Liver (tissue), 9 donors: Measurements from ENCODE around the gene ERC2. TPM values are rescaled to one million over a fixed set of nuclear protein-coding genes. Genes with fewer than 3 reads are reported as not detected.

Experiments used
- DNase-seq: peaks from one replicate; pipeline ENCODE4 v3.0.0-alpha.2; 2017; ENCODE audit warnings: low spot score
- H3K27ac ChIP-seq, 2 donors: one replicate each; pipeline ENCODE4 v1.7.0; 2013; ENCODE audit warnings: inconsistent platforms in 2 of 2, low read length in 2 of 2, control low read depth in 1 of 2, low read depth in 1 of 2, mild to moderate bottlenecking in 1 of 2
- H3K27me3 ChIP-seq, 4 donors: one replicate each; pipeline versions ENCODE4 v1.6.1 to v1.7.0; 2013; ENCODE audit warnings: low read length in 3 of 4, inconsistent platforms in 1 of 4, mild to moderate bottlenecking in 1 of 4, moderate library complexity in 1 of 4; ENCODE audit not compliant: control insufficient read depth in 4 of 4, insufficient read depth in 4 of 4
- H3K36me3 ChIP-seq, 4 donors: one replicate each; pipeline versions ENCODE4 v1.6.1 to v1.7.0; 2013; ENCODE audit warnings: low read length in 3 of 4, mild to moderate bottlenecking in 3 of 4, low read depth in 1 of 4, moderate library complexity in 1 of 4; ENCODE audit not compliant: control insufficient read depth in 4 of 4, insufficient read depth in 3 of 4
- H3K4me1 ChIP-seq, 4 donors: one replicate each; pipeline versions ENCODE4 v1.6.1 to v1.7.0; 2013; ENCODE audit warnings: low read length in 3 of 4, mild to moderate bottlenecking in 3 of 4, moderate library complexity in 1 of 4; ENCODE audit not compliant: control insufficient read depth in 4 of 4, insufficient read depth in 4 of 4
- H3K4me3 ChIP-seq, 3 donors: one replicate each; pipeline versions ENCODE4 v1.6.1 to v1.7.0; 2013; ENCODE audit warnings: low read length in 3 of 3, control low read depth in 1 of 3, low read depth in 1 of 3, mild to moderate bottlenecking in 1 of 3
- H3K9ac ChIP-seq, 2 donors: one replicate each; pipeline ENCODE4 v1.7.0; 2013; ENCODE audit warnings: low read length in 2 of 2, mild to moderate bottlenecking in 2 of 2, moderate library complexity in 2 of 2, control low read depth in 1 of 2, low read depth in 1 of 2
- H3K9me3 ChIP-seq, 4 donors: one replicate each; pipeline versions ENCODE4 v1.6.1 to v1.7.0; 2013; ENCODE audit warnings: low read length in 3 of 4; ENCODE audit not compliant: control insufficient read depth in 4 of 4
- ATF3 ChIP-seq: IDR thresholded peaks from 2 replicates; pipeline ENCODE4 v1.6.1; 2016; ENCODE audit warnings: antibody characterized with exemption
- CTCF ChIP-seq: fragments of 150-350 bp; IDR thresholded peaks from 2 replicates; pipeline ENCODE4 v1.5.1; 2017; ENCODE audit warnings: improper control_type of control experiment, low read depth, low read length; ENCODE audit not compliant: missing input control
- EGR1 ChIP-seq, 2 donors: IDR thresholded peaks; 2 replicates each; pipeline ENCODE4 v1.6.1; 2016 to 2018; ENCODE audit warnings: antibody characterized with exemption in 2 of 2, low read depth in 2 of 2
- FOXA1 ChIP-seq: IDR thresholded peaks from 2 replicates; pipeline ENCODE4 v1.6.1; 2016; ENCODE audit warnings: antibody characterized with exemption
- FOXA2 ChIP-seq: IDR thresholded peaks from 2 replicates; pipeline ENCODE4 v1.6.1; 2016; ENCODE audit warnings: antibody characterized with exemption
- GABPA ChIP-seq, 2 donors: IDR thresholded peaks in 1 of 2; conservative IDR thresholded peaks in 1 of 2; 2 replicates each; pipeline ENCODE4 v1.6.1; 2016; ENCODE audit warnings: antibody characterized with exemption in 2 of 2, mild to moderate bottlenecking in 1 of 2, moderate library complexity in 1 of 2
- HNF4G ChIP-seq: IDR thresholded peaks from 2 replicates; pipeline ENCODE4 v1.6.1; 2016; ENCODE audit warnings: antibody characterized with exemption
- JUND ChIP-seq, 2 donors: IDR thresholded peaks; 2 replicates each; pipeline ENCODE4 v1.6.1; 2016; ENCODE audit warnings: antibody characterized with exemption in 2 of 2
- MAX ChIP-seq: IDR thresholded peaks from 2 replicates; pipeline ENCODE4 v1.6.1; 2016; ENCODE audit warnings: antibody characterized with exemption
- NR2F2 ChIP-seq: IDR thresholded peaks from 2 replicates; pipeline ENCODE4 v1.6.1; 2016; ENCODE audit warnings: antibody characterized with exemption
- RAD21 ChIP-seq, 2 donors: IDR thresholded peaks; 2 replicates each; pipeline ENCODE4 v1.6.1; 2016; ENCODE audit warnings: antibody characterized with exemption in 2 of 2, mild to moderate bottlenecking in 2 of 2
- TAF1 ChIP-seq: conservative IDR thresholded peaks from 2 replicates; pipeline ENCODE4 v1.6.1; 2016; ENCODE audit warnings: antibody characterized with exemption, mild to moderate bottlenecking
- YY1 ChIP-seq: IDR thresholded peaks from 2 replicates; pipeline ENCODE4 v1.6.1; 2016; ENCODE audit warnings: antibody characterized with exemption, mild to moderate bottlenecking
- WGBS: extraction: QIAGEN DNeasy Blood & Tissue Kit; methylation state at CpG from one replicate; pipeline ENCODE4 v1.1.7; 2013; 5-methylcytosine and 5-hydroxymethylcytosine counted together
- polyA plus RNA-seq, 2 donors: library from polyadenylated mRNA; stranded (reverse) in 1 of 2; unstranded in 1 of 2; fragments of 200-250 nt in 1 of 2; fragments of >200 nt in 1 of 2; fragmentation: Nextera tagmentation in 1 of 2; extraction: Ambion mirVana in 1 of 2; gene quantifications; one replicate each; pipeline versions ENCODE4 v1.2.1 to v1.2.3, GENCODE V29; 2013 to 2015
- total RNA-seq, 2 donors: library from RNA; depleted of rRNA; stranded (reverse); fragments of >200 nt; gene quantifications; one replicate each; pipeline ENCODE4 v1.2.3, GENCODE V29; 2014
- TF ChIP-seq, protein P1 (sequence below): IDR thresholded peaks from 2 replicates; pipeline ENCODE4 v1.6.1; 2016; ENCODE audit warnings: antibody characterized with exemption, mild to moderate bottlenecking
- TF ChIP-seq, protein P2 (sequence below): IDR thresholded peaks from 2 replicates; pipeline ENCODE4 v1.6.1; 2016; ENCODE audit warnings: antibody characterized with exemption
- donor health status: healthy.
- donor health status: healthy.
- donor health status: healthy.
- donor health status: healthy.
- donor health status: healthy.

Gene ERC2
- total and polyA plus RNA-seq, 4 donors = 0.14 to 0.25 TPM; not detected in 2

GRCh38 chr3:55711646-55712045 lies 756.6 kb downstream of the ERC2 start:
- H3K27me3 ChIP-seq = no peaks in the 10 kb centered on the region
- WGBS = 89% methylated on average over 1 of the region's 1 CpG
- no peaks in the 10 kb centered on the region for H3K9me3 ChIP-seq
- H3K9ac ChIP-seq = no peak overlapping the region
- TF ChIP-seq MAX = no peak
- TF ChIP-seq ATF3 = no peak
- TF ChIP-seq FOXA2 = no peak
- TF ChIP-seq RAD21 (IDR thresholded peaks at IDR 0.05) = no peak
- TF ChIP-seq TAF1 = no peak
- no peak for TF ChIP-seq FOXA1
- TF ChIP-seq CTCF = no peak
- TF ChIP-seq YY1 = no peak
- no peak for TF ChIP-seq NR2F2
- no peaks in the 10 kb centered on the region for H3K36me3 ChIP-seq
- DNase-seq = no peak
- no peak overlapping the region for H3K27ac ChIP-seq
- no peak overlapping the region for H3K4me3 ChIP-seq
- no peaks in the 10 kb centered on the region for H3K4me1 ChIP-seq

- Histone ChIP-seq H3K27me3 (no peaks in the 10 kb centered on the region), H3K9ac (no peak overlapping the region), H3K36me3 (no peaks in the 10 kb centered on the region), H3K4me1 (no peaks in the 10 kb centered on the region), H3K9me3 (no peaks in the 10 kb centered on the region), H3K27ac (no peak overlapping the region), H3K4me3 (no peak overlapping the region)
- WGBS = 85% methylated on average over 8 of the region's 8 CpGs
- no peak for DNase-seq
- TF ChIP-seq NR2F2 = no peak
- TF ChIP-seq ATF3 = no peak
- no peak for TF ChIP-seq FOXA2
- no peak for TF ChIP-seq HNF4G
- TF ChIP-seq EGR1 (IDR thresholded peaks at IDR 0.05; ENCODE audit: low read depth in 2 of 2) = no peak
- no peak for TF ChIP-seq TAF1
- no peak for TF ChIP-seq YY1
- TF ChIP-seq, protein P1, sequence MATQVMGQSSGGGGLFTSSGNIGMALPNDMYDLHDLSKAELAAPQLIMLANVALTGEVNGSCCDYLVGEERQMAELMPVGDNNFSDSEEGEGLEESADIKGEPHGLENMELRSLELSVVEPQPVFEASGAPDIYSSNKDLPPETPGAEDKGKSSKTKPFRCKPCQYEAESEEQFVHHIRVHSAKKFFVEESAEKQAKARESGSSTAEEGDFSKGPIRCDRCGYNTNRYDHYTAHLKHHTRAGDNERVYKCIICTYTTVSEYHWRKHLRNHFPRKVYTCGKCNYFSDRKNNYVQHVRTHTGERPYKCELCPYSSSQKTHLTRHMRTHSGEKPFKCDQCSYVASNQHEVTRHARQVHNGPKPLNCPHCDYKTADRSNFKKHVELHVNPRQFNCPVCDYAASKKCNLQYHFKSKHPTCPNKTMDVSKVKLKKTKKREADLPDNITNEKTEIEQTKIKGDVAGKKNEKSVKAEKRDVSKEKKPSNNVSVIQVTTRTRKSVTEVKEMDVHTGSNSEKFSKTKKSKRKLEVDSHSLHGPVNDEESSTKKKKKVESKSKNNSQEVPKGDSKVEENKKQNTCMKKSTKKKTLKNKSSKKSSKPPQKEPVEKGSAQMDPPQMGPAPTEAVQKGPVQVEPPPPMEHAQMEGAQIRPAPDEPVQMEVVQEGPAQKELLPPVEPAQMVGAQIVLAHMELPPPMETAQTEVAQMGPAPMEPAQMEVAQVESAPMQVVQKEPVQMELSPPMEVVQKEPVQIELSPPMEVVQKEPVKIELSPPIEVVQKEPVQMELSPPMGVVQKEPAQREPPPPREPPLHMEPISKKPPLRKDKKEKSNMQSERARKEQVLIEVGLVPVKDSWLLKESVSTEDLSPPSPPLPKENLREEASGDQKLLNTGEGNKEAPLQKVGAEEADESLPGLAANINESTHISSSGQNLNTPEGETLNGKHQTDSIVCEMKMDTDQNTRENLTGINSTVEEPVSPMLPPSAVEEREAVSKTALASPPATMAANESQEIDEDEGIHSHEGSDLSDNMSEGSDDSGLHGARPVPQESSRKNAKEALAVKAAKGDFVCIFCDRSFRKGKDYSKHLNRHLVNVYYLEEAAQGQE = no peak
Measured at GRCh38 chr3:55709411-55710012, 758.8 kb downstream of the ERC2 start.

GRCh38 chr3:55708921-55709320 lies 759.3 kb downstream of the ERC2 start:
- no peaks in the 10 kb centered on the region for H3K9me3 ChIP-seq
- no peak for DNase-seq
- no peaks in the 10 kb centered on the region for H3K27me3 ChIP-seq
- no peak for TF ChIP-seq TAF1
- no peak for TF ChIP-seq FOXA2
- TF ChIP-seq, protein P2, sequence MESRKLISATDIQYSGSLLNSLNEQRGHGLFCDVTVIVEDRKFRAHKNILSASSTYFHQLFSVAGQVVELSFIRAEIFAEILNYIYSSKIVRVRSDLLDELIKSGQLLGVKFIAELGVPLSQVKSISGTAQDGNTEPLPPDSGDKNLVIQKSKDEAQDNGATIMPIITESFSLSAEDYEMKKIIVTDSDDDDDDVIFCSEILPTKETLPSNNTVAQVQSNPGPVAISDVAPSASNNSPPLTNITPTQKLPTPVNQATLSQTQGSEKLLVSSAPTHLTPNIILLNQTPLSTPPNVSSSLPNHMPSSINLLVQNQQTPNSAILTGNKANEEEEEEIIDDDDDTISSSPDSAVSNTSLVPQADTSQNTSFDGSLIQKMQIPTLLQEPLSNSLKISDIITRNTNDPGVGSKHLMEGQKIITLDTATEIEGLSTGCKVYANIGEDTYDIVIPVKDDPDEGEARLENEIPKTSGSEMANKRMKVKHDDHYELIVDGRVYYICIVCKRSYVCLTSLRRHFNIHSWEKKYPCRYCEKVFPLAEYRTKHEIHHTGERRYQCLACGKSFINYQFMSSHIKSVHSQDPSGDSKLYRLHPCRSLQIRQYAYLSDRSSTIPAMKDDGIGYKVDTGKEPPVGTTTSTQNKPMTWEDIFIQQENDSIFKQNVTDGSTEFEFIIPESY = no peak
- TF ChIP-seq GABPA (IDR thresholded peaks at IDR 0.05 in 1 of 2, conservative IDR thresholded peaks at IDR 0.05 in 1 of 2) = no peak
- TF ChIP-seq RAD21 (IDR thresholded peaks at IDR 0.05) = no peak
- TF ChIP-seq YY1 = no peak
- TF ChIP-seq JUND (IDR thresholded peaks at IDR 0.05) = no peak
- no peaks in the 10 kb centered on the region for H3K36me3 ChIP-seq
- no peak overlapping the region for H3K9ac ChIP-seq
- WGBS = 97% methylated on average over 7 of the region's 7 CpGs
- no peak overlapping the region for H3K4me3 ChIP-seq
- no peaks in the 10 kb centered on the region for H3K4me1 ChIP-seq
- H3K27ac ChIP-seq = no peak overlapping the region
